HepG2 (cell line): ENCODE measurements around the gene TPD52L2. TPM values are rescaled to one million over a fixed set of nuclear protein-coding genes. Genes with fewer than 3 reads are reported as not detected.

Experiments
- ATAC-seq: fragments of 200-7000 bp; cut with Tn5 transposase; 3 replicates; pipeline ENCODE4 v1.9.1; 2020; ENCODE audit warnings: mild to moderate bottlenecking, moderate library complexity
- BruUV-seq: library from RNA; stranded (reverse); fragments of 400-500 nt; replicated peaks from 2 replicates; lab custom pipeline; 2021; lab: Mats Ljungman, UMichigan
- CTCF ChIA-PET: fragments of 300-600 bp; formaldehyde crosslinking; extraction: SDS; loops from one replicate; lab custom pipeline; 2021; ENCODE audit warnings: low total read pairs, inconsistent platforms, low intra/inter-chr PET ratio; lab: Yijun Ruan, JAX
- POLR2A ChIA-PET: fragments of 350-600 bp; sonication (Branson Sonifier 250); formaldehyde crosslinking; loops from one replicate; lab custom pipeline; 2020; ENCODE audit warnings: antibody characterized with exemption, inconsistent platforms; lab: Yijun Ruan, JAX
- DNase-seq: peaks from one replicate; pipeline ENCODE4 v3.0.0-alpha.2; 2015; ENCODE audit warnings: low spot score
- FAIRE-seq: peaks from 3 replicates; lab custom pipeline; 2011; peaks lifted over from hg19 to GRCh38; lab: Jason Lieb, UNC
- H2AFZ ChIP-seq: one replicate; pipeline ENCODE4 v1.6.1; 2011; ENCODE audit warnings: low read length, inconsistent platforms
- H3K27ac ChIP-seq: fragments of 300-600 bp; 3 replicates; pipeline ENCODE4 v1.8.0; 2011; ENCODE audit warnings: mixed run types, mild to moderate bottlenecking, mixed read lengths, low read length, inconsistent platforms; ENCODE audit not compliant: insufficient read depth; ENCODE audit errors: extremely low read length
- H3K27me3 ChIP-seq, 2 experiments: fragments of 200-600 bp in 1 of 2; 2 replicates in 1 of 2; 3 replicates in 1 of 2; pipeline versions ENCODE4 v1.6.0 to v1.8.0; 2011; ENCODE audit warnings: low read length in 2 of 2, mild to moderate bottlenecking in 2 of 2, moderate library complexity in 2 of 2, inconsistent platforms in 1 of 2; ENCODE audit not compliant: insufficient read depth in 2 of 2, control insufficient read depth in 1 of 2
- H3K36me3 ChIP-seq, 2 experiments: fragments of 200-600 bp in 1 of 2; replicated peaks in 1 of 2; 2 replicates in 1 of 2; 3 replicates in 1 of 2; pipeline versions ENCODE4 v1.5.1 to v1.8.0; 2011; ENCODE audit warnings: low read length in 2 of 2, inconsistent platforms in 1 of 2; ENCODE audit not compliant: insufficient read depth in 2 of 2, control insufficient read depth in 1 of 2
- H3K4me1 ChIP-seq: 2 replicates; pipeline ENCODE4 v1.5.1; 2012; ENCODE audit warnings: low read length, inconsistent platforms; ENCODE audit not compliant: insufficient read depth
- H3K4me2 ChIP-seq: 2 replicates; pipeline ENCODE4 v1.6.0; 2011; ENCODE audit warnings: low read depth, low read length, inconsistent platforms
- H3K4me3 ChIP-seq, 3 experiments: fragments of 200-600 bp in 1 of 3; sonication (generic), shearing (Covaris generic) in 1 of 3; replicated peaks in 1 of 3; 2 replicates each; pipeline ENCODE4 v1.5.1; 2011 to 2016; ENCODE audit warnings: low read length in 3 of 3, inconsistent platforms in 2 of 3, low read depth in 2 of 3, mild to moderate bottlenecking in 2 of 3, control low read depth in 1 of 3, mixed read lengths in 1 of 3; ENCODE audit not compliant: insufficient read depth in 1 of 3
- H3K79me2 ChIP-seq: one replicate; pipeline ENCODE4 v1.6.1; 2011; ENCODE audit warnings: low read length, inconsistent platforms; ENCODE audit not compliant: insufficient read depth
- H3K9ac ChIP-seq: 2 replicates; pipeline ENCODE4 v1.6.0; 2011; ENCODE audit warnings: mild to moderate bottlenecking, low read depth, low read length, inconsistent platforms; ENCODE audit not compliant: insufficient read depth
- H3K9me3 ChIP-seq: 2 replicates; pipeline ENCODE4 v1.5.1; 2012; ENCODE audit warnings: mild to moderate bottlenecking, low read length
- H4K20me1 ChIP-seq: 2 replicates; pipeline ENCODE4 v1.6.0; 2011; ENCODE audit warnings: inconsistent platforms, mild to moderate bottlenecking, low read length, moderate library complexity; ENCODE audit not compliant: insufficient read depth
- GATAD2A ChIP-seq: IDR thresholded peaks from 2 replicates; pipeline ENCODE4 v1.6.1; 2016
- HMGXB3 ChIP-seq: sonication (generic); formaldehyde crosslinking; IDR thresholded peaks from 2 replicates; pipeline ENCODE4 v1.4.0; 2020; ENCODE audit warnings: missing genetic modification reagents, borderline replicate concordance
- MIXL1 ChIP-seq: IDR thresholded peaks from 2 replicates; pipeline ENCODE4 v1.6.1; 2016
- PRDM15 ChIP-seq: sonication (generic); formaldehyde crosslinking; IDR thresholded peaks from 2 replicates; pipeline ENCODE4 v1.4.0; 2020; ENCODE audit warnings: missing genetic modification reagents
- RBAK ChIP-seq: sonication (generic); formaldehyde crosslinking; IDR thresholded peaks from 2 replicates; pipeline ENCODE4 v1.5.1; 2020; ENCODE audit warnings: mild to moderate bottlenecking, missing genetic modification reagents
- TBX2 ChIP-seq: sonication (generic); formaldehyde crosslinking; IDR thresholded peaks from 2 replicates; pipeline ENCODE4 v1.5.0; 2020; ENCODE audit warnings: missing genetic modification reagents, mild to moderate bottlenecking, borderline replicate concordance
- ZNF501 ChIP-seq: sonication (generic); formaldehyde crosslinking; IDR thresholded peaks from 2 replicates; pipeline ENCODE4 v1.5.1; 2020; ENCODE audit warnings: mild to moderate bottlenecking, moderate library complexity, missing genetic modification reagents
- ZNF710 ChIP-seq: sonication (generic); formaldehyde crosslinking; IDR thresholded peaks from 2 replicates; pipeline ENCODE4 v1.5.0; 2020; ENCODE audit warnings: mild to moderate bottlenecking, missing genetic modification reagents, borderline replicate concordance
- WGBS: methylation state at CpG from one replicate; pipeline ENCODE4 v1.1.6; 2017; ENCODE audit warnings: low lambda C conversion rate; 5-methylcytosine and 5-hydroxymethylcytosine counted together
- in situ Hi-C: cut with HindIII; loops from 2 replicates; pipeline ENCODE4 v1.10.0; 2017; ENCODE audit warnings: low pct_unique_long_range_greater_than_20kb; ENCODE audit not compliant: extremely low pct_ligation_motif_present
- intact Hi-C: fragments of 100-400 bp; cut with micrococcal nuclease; formaldehyde crosslinking; loops from one replicate; pipeline ENCODE4 v1.10.0; 2022; ENCODE audit not compliant: unreplicated experiment
- polyA plus RNA-seq, 8 experiments: library from polyadenylated mRNA; depleted of rRNA in 3 of 8; stranded (reverse) in 7 of 8; unstranded in 1 of 8; fragments of >200 nt; fragmentation: Illumina TruSeq in 4 of 8; extraction: Trizol in 4 of 8; gene quantifications; 2 replicates each; pipeline versions ENCODE4 v1.2.1 to v1.2.3, GENCODE V29; 2011 to 2016; ENCODE audit warnings: low read depth in 4 of 8, missing spikeins in 1 of 8, mixed read lengths in 1 of 8; ENCODE audit not compliant: insufficient read depth in 1 of 8
- total RNA-seq, 5 experiments: library from RNA; depleted of rRNA; stranded (reverse); fragments of >200 nt; fragmentation: Illumina TruSeq; extraction: Trizol; gene quantifications; 2 replicates each; pipeline ENCODE4 v1.2.3, GENCODE V29; 2016; ENCODE audit warnings: low read depth in 1 of 5

The TPD52L2 gene
- total and polyA plus RNA-seq, 2 of the 13 experiments (the other 11 are each of a cell fraction or from before 2014, with no cell fraction given), result 156 to 184 TPM

- H3K36me3 ChIP-seq, result peaks cover 34 to 40% of the 10 kb centered on the region in 2 experiments
- H2AFZ ChIP-seq, result no peak overlapping the region
- DNase-seq (no peak), FAIRE-seq (peak; percentile 12)
- POLR2A ChIA-PET, result interaction anchor here (1.0 kb wide), 2 partner anchors 49 to 59 kb away, joined by 3 read pairs; partner anchors contain the start of gene TPD52L2
- no peak overlapping the region for H3K4me3 ChIP-seq
- no peaks in the 10 kb centered on the region for H3K27me3 ChIP-seq
- no peak overlapping the region for H3K4me2 ChIP-seq
- no peaks in the 10 kb centered on the region for H3K9me3 ChIP-seq
- intact Hi-C loops, result no loop called here
- WGBS, result 89% methylated on average over 9 of the region's 9 CpGs
- peaks cover 3% of the 10 kb centered on the region; the same call in 1 of the 2 replicates for H4K20me1 ChIP-seq
- TF ChIP-seq TBX2 (CRISPR knock-in tag) (no peak), GATAD2A (CRISPR knock-in tag) (no peak), ZNF710 (no peak), ZNF501 (CRISPR knock-in tag) (no peak), HMGXB3 (CRISPR knock-in tag) (no peak), RBAK (no peak), PRDM15 (CRISPR knock-in tag) (no peak), MIXL1 (no peak)
- TF ChIP-seq, all 625 proteins: peak for 0
- no TSS peak for BruUV-seq
- no peak for ATAC-seq
- CTCF ChIA-PET, result interaction anchor here (1.0 kb wide), 1 partner anchor 24 kb away, joined by 3 read pairs; no protein-coding TSS in a partner anchor
- Histone ChIP-seq H3K27ac (no peak overlapping the region), H3K9ac (no peak overlapping the region), H3K4me1 (no peaks in the 10 kb centered on the region), H3K79me2 (peaks cover 22% of the 10 kb centered on the region)
- in situ Hi-C loops, result no loop called here
Measured at GRCh38 chr20:63924241-63924640, 59.2 kb downstream of the TPD52L2 start.
